Prostate gland (tissue), 2 donors: Measurements from ENCODE around the gene ADPRM.

ENCODE experiments used
- POLR2A ChIP-seq: fragments of 450-650 bp; IDR thresholded peaks from one replicate; pipeline ENCODE4 v1.6.1; 2016; ENCODE audit warnings: antibody characterized with exemption, mild to moderate bottlenecking
- POLR2AphosphoS5 ChIP-seq: sonication (generic); formaldehyde crosslinking; IDR thresholded peaks from one replicate; pipeline ENCODE4 v1.6.1; 2017; ENCODE audit warnings: antibody characterized with exemption
- TF ChIP-seq, protein P1 (sequence below), 4 experiments: fragments of 200-600 bp in 2 of 4; fragments of 450-650 bp in 2 of 4; sonication (generic) in 2 of 4; IDR thresholded peaks; 1 replicate in 3 of 4; 2 replicates in 1 of 4; pipeline ENCODE4 v1.5.1; 2016 to 2019; ENCODE audit warnings: antibody characterized with exemption in 4 of 4, mild to moderate bottlenecking in 2 of 4, moderate library complexity in 2 of 4

- TF ChIP-seq, protein P1, sequence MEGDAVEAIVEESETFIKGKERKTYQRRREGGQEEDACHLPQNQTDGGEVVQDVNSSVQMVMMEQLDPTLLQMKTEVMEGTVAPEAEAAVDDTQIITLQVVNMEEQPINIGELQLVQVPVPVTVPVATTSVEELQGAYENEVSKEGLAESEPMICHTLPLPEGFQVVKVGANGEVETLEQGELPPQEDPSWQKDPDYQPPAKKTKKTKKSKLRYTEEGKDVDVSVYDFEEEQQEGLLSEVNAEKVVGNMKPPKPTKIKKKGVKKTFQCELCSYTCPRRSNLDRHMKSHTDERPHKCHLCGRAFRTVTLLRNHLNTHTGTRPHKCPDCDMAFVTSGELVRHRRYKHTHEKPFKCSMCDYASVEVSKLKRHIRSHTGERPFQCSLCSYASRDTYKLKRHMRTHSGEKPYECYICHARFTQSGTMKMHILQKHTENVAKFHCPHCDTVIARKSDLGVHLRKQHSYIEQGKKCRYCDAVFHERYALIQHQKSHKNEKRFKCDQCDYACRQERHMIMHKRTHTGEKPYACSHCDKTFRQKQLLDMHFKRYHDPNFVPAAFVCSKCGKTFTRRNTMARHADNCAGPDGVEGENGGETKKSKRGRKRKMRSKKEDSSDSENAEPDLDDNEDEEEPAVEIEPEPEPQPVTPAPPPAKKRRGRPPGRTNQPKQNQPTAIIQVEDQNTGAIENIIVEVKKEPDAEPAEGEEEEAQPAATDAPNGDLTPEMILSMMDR (IDR thresholded peaks at IDR 0.05) = no peak
- no peak for TF ChIP-seq POLR2AphosphoS5
- TF ChIP-seq POLR2A = no peak
These were observed 36.0 kb upstream of the ADPRM start for GRCh38 chr17:10661437-10661836.
